NCI-H82 (cell line): ENCODE data around the gene NRARP.
A peak's percentile ranks its signal among the peaks of the same experiment; 100 is the strongest.

Source experiments
- DNase-seq: peaks from one replicate; lab custom pipeline; 2025; lab: John Stamatoyannopoulos, UW

NRARP gene

GRCh38 chr9:137276473-137277328 is 25.4 kb downstream of the NRARP start:
- peak; percentile 32 for DNase-seq

GRCh38 chr9:137275588-137276472 is 26.2 kb downstream of the NRARP start:
- no peak for DNase-seq

GRCh38 chr9:137275203-137275587 is 26.9 kb downstream of the NRARP start:
- no peak for DNase-seq

- DNase-seq: no peak
Measured at GRCh38 chr9:137273611-137274320, 28.3 kb downstream of the NRARP start.

GRCh38 chr9:137273095-137273490 is 29.0 kb downstream of the NRARP start:
- DNase-seq: no peak

GRCh38 chr9:137272241-137273094 is 29.6 kb downstream of the NRARP start:
- no peak for DNase-seq

- no peak for DNase-seq
Measured at GRCh38 chr9:137271696-137272076, 30.4 kb downstream of the NRARP start.

GRCh38 chr9:137270929-137271695 is 31.0 kb downstream of the NRARP start:
- no peak for DNase-seq

GRCh38 chr9:137269231-137269772 is 32.8 kb downstream of the NRARP start:
- no peak for DNase-seq

GRCh38 chr9:137268538-137269201 is 33.4 kb downstream of the NRARP start:
- DNase-seq: no peak

- DNase-seq: no peak
Measured at GRCh38 chr9:137267933-137268355, 34.1 kb downstream of the NRARP start.

GRCh38 chr9:137266585-137267453 is 35.3 kb downstream of the NRARP start:
- DNase-seq: no peak

- no peak for DNase-seq
Measured at GRCh38 chr9:137266162-137266527, 35.9 kb downstream of the NRARP start.

GRCh38 chr9:137265496-137266161 is 36.4 kb downstream of the NRARP start:
- no peak for DNase-seq

- no peak for DNase-seq
Measured at GRCh38 chr9:137264067-137264466, 38.0 kb downstream of the NRARP start.

- no peak for DNase-seq
Measured at GRCh38 chr9:137263506-137263905, 38.6 kb downstream of the NRARP start.

GRCh38 chr9:137262909-137263285 is 39.2 kb downstream of the NRARP start:
- DNase-seq: no peak

- peak; percentile 67 for DNase-seq
Measured at GRCh38 chr9:137262173-137262908, 39.7 kb downstream of the NRARP start.
